ACC112 (cell line): ENCODE data around the gene C10orf143.
"Not testable (repeated sequence)": the region's sequence is repeated elsewhere in the genome, so short reads cannot be mapped to it uniquely, and the experiment has no call there.

ENCODE experiments used
- H2AFZ ChIP-seq: fragments of 200-600 bp; sonication (generic); one replicate; pipeline ENCODE4 v1.6.0; 2017; ENCODE audit warnings: antibody characterized with exemption, low read length; ENCODE audit not compliant: unreplicated experiment
- H3K27ac ChIP-seq: fragments of 200-600 bp; sonication (generic); 2 replicates; pipeline ENCODE4 v1.5.1; 2014; ENCODE audit warnings: low read depth, mild to moderate bottlenecking, antibody characterized with exemption, low read length, moderate library complexity
- H3K27me3 ChIP-seq: fragments of 200-600 bp; sonication (generic); 2 replicates; pipeline ENCODE4 v1.6.1; 2014; ENCODE audit warnings: mild to moderate bottlenecking, antibody characterized with exemption, low read length, moderate library complexity, mixed read lengths; ENCODE audit not compliant: insufficient read depth
- H3K36me3 ChIP-seq: fragments of 200-600 bp; sonication (generic); 2 replicates; pipeline ENCODE4 v1.6.1; 2016; ENCODE audit warnings: mild to moderate bottlenecking, antibody characterized with exemption, low read length, moderate library complexity, mixed read lengths; ENCODE audit not compliant: insufficient read depth
- H3K4me1 ChIP-seq: fragments of 200-600 bp; sonication (generic); one replicate; pipeline ENCODE4 v1.6.1; 2016; ENCODE audit warnings: low read length, mixed read lengths; ENCODE audit not compliant: insufficient read depth, unreplicated experiment, control insufficient read depth
- H3K4me3 ChIP-seq: fragments of 200-600 bp; sonication (generic); 2 replicates; pipeline ENCODE4 v1.5.1; 2014; ENCODE audit warnings: mild to moderate bottlenecking, low read depth, low read length
- H3K79me2 ChIP-seq: fragments of 200-600 bp; sonication (generic); one replicate; pipeline ENCODE4 v1.6.0; 2016; ENCODE audit warnings: low read length; ENCODE audit not compliant: control insufficient read depth, unreplicated experiment, insufficient read depth

The C10orf143 gene

DNA sequence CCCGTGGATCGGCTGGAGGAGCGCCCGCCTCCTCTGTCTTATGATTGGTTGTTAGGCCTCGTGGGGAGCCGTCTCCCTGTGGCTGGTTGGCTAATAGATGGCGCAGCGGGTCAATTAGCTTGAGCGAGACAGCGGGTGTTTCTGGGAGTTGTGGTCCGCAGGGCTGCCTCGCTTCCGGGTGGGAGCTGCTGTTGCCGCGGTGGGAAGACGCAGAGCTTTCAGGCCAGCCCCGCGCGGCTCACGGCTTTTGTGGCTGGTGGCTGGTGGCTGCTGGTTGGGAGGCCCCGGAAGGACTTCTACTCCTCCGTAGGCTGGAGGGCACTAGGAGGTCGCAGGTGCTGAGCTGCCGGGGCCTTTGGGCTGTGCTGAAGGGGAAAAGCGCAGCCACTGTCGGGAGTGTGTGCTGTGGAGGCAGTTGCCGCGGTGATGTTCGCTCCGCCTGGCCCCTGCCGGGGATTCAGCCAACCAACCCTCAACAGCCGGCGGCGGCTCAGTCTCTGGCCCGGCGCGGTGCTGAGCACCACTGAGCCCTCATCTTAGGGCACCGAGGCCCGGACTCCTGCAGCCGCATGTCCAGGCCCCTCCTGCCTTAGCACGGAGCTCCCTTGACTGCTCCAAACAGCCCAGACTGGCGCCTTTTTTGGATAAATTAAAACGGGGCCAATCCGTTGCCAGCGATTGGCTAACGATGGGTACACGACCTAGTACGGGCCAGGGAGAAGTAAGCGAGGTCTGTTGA is 652 bp upstream of the C10orf143 start:
- Histone ChIP-seq H3K4me1 (peaks cover 9% of the 10 kb centered on the region), H3K27ac (peak overlapping the region; percentile 64), H2AFZ (peak overlapping the region; percentile 82), H3K36me3 (no peaks in the 10 kb centered on the region), H3K4me3 (peak overlapping the region; percentile 99), H3K27me3 (no peaks in the 10 kb centered on the region), H3K79me2 (peaks cover 15% of the 10 kb centered on the region)

DNA sequence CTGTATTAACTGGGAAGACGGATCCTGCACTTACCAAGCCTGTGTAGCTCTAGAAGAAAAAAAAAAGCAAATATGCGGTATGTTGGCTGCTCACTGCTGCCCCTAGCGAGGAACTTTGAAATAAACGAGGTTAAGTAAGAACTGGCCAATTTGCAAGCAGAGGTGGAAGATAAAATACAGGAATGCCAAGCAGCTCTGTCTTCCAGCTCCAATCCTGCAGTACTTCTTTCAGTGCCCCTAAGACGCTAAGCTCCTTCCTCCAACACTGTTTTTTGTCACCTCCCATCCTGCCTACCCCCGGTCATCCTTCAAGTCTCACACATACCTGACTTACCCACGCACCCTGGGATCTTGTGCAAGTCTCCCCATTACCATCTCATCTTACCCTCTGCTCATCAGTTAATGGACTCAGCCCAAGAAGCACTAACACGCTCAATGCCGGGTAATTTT is 809 bp downstream of the C10orf143 start:
- H3K27ac ChIP-seq: peak overlapping the region; percentile 64
- peak overlapping the region; percentile 93 for H2AFZ ChIP-seq
- no peaks in the 10 kb centered on the region for H3K36me3 ChIP-seq
- peaks cover 15% of the 10 kb centered on the region for H3K79me2 ChIP-seq
- H3K4me1 ChIP-seq: peaks cover 9% of the 10 kb centered on the region
- H3K27me3 ChIP-seq: no peaks in the 10 kb centered on the region
- peak overlapping the region; percentile 99 for H3K4me3 ChIP-seq

DNA sequence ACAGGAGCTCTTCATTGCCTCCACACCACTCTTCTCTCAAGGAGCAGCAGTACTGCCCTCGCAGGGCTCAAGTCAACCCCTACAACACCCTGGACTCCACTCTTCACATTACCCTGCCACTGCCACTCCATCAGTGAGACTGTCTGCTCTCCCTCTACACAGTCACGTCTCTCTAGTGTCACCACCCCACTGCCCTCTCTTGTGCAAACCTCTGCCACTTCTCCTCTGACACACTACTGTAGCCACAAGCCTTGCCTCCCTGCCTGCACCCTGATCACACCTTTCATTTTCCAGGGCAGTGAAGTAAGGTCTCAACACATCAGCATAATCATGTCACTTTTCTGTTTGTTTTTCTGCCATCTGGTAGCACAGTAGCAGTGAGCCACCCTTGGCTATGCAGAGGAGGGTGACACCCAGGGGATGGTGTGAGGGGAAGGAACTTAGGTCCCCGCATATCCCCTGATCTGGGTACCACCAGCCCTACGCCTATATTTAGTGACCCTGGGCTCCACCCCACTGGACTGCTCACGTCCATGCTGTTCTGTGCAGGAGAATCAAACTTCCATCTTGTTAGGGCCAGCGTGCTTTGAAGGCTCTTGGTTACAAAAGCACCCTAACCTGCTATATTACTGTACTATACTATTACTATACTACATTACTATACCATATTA is 1.6 kb downstream of the C10orf143 start:
- Histone ChIP-seq H3K36me3 (no peaks in the 10 kb centered on the region), H3K27ac (no peak overlapping the region), H3K79me2 (peaks cover 15% of the 10 kb centered on the region), H3K4me1 (peaks cover 9% of the 10 kb centered on the region), H3K4me3 (peak overlapping the region; percentile 99), H3K27me3 (no peaks in the 10 kb centered on the region), H2AFZ (no peak overlapping the region)

DNA sequence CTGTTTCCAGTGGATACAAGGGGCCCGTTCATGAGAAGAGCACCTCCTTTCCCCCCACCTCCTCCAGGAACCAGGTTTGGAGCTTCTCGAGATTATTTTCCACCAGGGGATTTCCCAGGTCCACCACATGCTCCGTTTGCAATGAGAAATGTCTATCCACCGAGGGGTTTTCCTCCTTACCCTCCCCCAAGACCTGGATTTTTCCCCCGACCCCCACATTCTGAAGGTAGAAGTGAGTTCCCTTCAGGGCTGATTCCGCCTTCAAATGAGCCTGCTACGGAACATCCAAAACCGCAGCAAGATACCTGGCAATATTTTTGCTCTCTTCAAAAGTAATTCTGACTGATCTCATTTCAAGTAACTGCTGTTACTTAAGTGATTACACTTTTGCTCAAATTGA is 2.5 kb downstream of the C10orf143 start:
- H3K27me3 ChIP-seq, H3K4me1 ChIP-seq, H3K27ac ChIP-seq, H3K36me3 ChIP-seq, H2AFZ ChIP-seq, H3K4me3 ChIP-seq: not testable (repeated sequence)
- peaks cover 15% of the 10 kb centered on the region for H3K79me2 ChIP-seq

DNA sequence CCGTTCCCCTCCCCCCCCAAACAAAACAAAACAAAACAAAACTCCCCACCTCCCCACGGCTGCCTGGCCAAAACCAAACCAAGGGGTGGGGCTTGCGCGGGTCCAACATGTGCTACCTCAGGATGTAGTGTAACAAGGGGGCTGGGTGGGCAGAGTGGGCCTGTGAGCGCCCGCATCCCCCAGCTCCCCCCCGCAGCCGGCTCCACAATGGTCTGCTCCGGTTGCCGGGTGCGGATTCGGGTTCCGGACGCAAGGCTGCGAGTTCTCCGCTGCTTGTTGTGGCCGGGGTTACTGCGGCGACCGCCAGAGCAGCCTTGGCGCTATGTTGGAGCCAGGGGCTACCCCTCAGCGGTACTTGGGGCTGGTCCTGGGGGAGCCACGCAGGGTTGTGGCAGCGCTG is 4.9 kb downstream of the C10orf143 start:
- no peaks in the 10 kb centered on the region for H3K27me3 ChIP-seq
- no peaks in the 10 kb centered on the region for H3K36me3 ChIP-seq
- H3K4me1 ChIP-seq: peaks cover 9% of the 10 kb centered on the region
- no peak overlapping the region for H2AFZ ChIP-seq
- peaks cover 10% of the 10 kb centered on the region for H3K79me2 ChIP-seq
- H3K27ac ChIP-seq: no peak overlapping the region
- H3K4me3 ChIP-seq: no peak overlapping the region

DNA sequence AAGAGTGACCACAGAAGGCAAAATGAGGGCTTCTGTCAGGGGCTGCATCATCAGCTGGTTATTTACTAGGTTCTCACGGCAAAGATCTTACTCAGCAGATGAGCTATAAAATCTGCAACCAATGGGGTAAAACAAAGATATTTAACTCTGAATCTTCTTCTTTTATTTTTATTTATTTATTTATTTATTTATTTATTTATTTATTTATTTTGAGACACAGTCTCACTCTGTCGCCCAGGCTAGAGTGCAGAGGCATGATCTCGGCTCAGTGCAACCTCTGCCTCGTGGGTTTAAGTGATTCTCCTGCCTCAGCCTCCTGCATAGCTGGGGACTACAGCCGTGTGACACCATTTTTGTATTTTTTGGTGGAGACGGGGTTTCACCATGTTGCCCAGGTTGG is 11.3 kb downstream of the C10orf143 start:
- no peak overlapping the region for H2AFZ ChIP-seq

DNA sequence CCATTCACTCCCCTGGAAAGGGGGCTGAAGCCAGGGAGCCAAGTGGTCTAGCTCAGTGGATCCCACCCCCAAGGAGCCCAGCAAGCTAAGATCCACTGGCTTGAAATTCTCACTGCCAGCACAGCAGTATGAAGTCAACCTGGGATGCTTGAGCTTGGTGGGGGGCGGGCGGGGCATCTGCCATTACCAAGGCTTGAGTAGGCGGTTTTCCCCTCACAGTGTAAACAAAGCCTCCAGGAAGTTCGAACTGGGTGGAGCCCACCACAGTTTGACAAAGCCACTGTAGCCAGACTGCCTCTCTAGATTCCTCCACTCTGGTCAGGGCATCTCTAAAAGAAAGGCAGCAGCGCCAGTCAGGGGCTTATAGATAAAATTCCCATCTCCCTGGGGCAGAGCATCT is 20.1 kb downstream of the C10orf143 start:
- H3K27me3 ChIP-seq, H3K4me3 ChIP-seq, H3K79me2 ChIP-seq, H3K36me3 ChIP-seq, H3K27ac ChIP-seq, H2AFZ ChIP-seq, H3K4me1 ChIP-seq: not testable (repeated sequence)

More for the DNA sequence above, 11.3 kb downstream of the C10orf143 start:
- Histone ChIP-seq H3K4me3 (no peak overlapping the region), H3K4me1 (no peaks in the 10 kb centered on the region), H3K79me2 (no peaks in the 10 kb centered on the region), H3K27ac (no peak overlapping the region), H3K36me3 (no peaks in the 10 kb centered on the region), H3K27me3 (no peaks in the 10 kb centered on the region)

DNA sequence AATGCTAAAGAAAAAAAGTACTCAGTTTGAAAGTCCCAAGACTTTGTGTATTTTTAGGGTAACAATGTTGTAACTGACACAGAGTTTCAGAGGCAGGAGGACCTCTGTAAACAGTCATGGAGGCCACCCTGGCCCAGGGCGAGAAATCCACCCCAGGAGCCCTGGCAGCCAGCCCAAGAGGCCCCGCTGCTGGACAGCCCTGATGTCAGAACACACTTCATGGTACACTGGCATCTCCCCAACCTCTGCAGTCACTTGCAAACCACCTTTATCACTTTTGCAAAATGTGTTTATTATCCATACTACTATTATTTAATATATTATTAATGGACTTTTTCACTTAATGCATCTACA is 30.2 kb downstream of the C10orf143 start:
- no peak overlapping the region for H3K4me3 ChIP-seq
- no peak overlapping the region for H3K27ac ChIP-seq
- no peaks in the 10 kb centered on the region for H3K36me3 ChIP-seq
- no peak overlapping the region for H2AFZ ChIP-seq
- H3K27me3 ChIP-seq: no peaks in the 10 kb centered on the region
- no peaks in the 10 kb centered on the region for H3K79me2 ChIP-seq
- no peaks in the 10 kb centered on the region for H3K4me1 ChIP-seq

DNA sequence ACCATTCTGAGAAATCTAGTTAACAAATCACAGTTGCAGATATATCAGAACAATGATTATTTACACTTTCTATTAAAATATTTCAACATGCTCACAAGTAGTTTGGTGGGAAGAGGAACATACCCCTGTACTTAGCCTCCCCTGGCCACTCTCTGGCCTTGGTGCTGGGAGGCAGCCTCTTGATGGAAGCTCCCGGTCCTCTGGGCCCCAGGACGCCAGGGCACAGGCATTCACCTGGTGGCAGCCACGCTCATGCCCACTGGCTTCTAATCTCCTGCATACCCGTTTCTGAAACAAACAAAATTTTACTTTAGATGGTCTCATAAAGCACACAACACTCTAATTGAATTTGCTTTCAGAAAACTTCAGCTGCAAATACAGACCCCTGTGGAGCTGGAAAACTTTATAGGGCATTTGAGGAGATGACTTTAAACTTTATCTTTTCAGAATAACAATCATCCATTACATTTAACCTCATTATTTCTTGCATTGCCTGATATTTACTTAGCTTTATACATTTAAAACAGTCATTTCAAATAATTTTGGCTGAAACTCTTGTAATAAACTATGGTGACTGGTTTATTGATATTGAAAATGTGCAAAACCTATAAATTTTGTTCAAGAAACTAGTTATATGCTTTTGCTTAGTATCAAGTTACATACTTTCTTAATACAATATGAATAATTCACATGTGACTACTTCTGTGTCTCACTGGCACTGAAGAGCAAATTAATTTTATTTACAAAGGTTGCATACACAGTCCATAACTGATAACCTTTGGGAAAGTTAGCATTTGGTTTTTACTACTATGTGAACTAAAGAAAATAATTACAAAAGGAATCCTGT is 30.8 kb downstream of the C10orf143 start:
- no peak overlapping the region for H3K27ac ChIP-seq
- no peak overlapping the region for H3K4me3 ChIP-seq
- H3K79me2 ChIP-seq: no peaks in the 10 kb centered on the region
- no peak overlapping the region for H2AFZ ChIP-seq
- H3K36me3 ChIP-seq: no peaks in the 10 kb centered on the region
- no peaks in the 10 kb centered on the region for H3K4me1 ChIP-seq
- no peaks in the 10 kb centered on the region for H3K27me3 ChIP-seq

DNA sequence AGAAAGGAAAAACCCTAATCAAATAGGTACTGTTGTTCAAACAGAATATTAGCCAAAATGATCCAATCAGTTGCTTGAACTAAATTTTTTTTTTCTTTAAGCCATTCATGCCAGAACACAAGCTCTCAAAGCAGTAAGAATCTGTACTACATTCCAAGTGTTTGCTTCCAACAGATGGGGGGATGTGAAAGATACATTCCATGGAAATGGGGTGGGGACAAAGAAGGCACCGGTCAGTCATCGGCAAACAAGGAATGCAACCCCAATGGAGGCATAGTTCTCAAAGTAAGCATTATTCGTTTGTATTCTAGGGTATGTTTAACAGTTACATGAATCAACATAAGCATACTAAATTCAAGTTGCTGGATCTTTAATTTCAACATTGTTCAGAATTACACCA is 32.5 kb downstream of the C10orf143 start:
- Histone ChIP-seq H3K36me3 (no peaks in the 10 kb centered on the region), H3K27ac (no peak overlapping the region)

More for the DNA sequence above, 32.5 kb downstream of the C10orf143 start:
- Histone ChIP-seq H3K4me1 (no peaks in the 10 kb centered on the region), H3K27me3 (no peaks in the 10 kb centered on the region), H3K79me2 (no peaks in the 10 kb centered on the region), H3K4me3 (no peak overlapping the region), H2AFZ (no peak overlapping the region)
